ENCODE data around the gene FOXP1. TPM values are rescaled to one million over a fixed set of nuclear protein-coding genes. Genes with fewer than 3 reads are reported as not detected.

The FOXP1 gene
- total and polyA plus RNA-seq, 12 donors: 4.8 to 56.0 (median 43.8) TPM

DNA sequence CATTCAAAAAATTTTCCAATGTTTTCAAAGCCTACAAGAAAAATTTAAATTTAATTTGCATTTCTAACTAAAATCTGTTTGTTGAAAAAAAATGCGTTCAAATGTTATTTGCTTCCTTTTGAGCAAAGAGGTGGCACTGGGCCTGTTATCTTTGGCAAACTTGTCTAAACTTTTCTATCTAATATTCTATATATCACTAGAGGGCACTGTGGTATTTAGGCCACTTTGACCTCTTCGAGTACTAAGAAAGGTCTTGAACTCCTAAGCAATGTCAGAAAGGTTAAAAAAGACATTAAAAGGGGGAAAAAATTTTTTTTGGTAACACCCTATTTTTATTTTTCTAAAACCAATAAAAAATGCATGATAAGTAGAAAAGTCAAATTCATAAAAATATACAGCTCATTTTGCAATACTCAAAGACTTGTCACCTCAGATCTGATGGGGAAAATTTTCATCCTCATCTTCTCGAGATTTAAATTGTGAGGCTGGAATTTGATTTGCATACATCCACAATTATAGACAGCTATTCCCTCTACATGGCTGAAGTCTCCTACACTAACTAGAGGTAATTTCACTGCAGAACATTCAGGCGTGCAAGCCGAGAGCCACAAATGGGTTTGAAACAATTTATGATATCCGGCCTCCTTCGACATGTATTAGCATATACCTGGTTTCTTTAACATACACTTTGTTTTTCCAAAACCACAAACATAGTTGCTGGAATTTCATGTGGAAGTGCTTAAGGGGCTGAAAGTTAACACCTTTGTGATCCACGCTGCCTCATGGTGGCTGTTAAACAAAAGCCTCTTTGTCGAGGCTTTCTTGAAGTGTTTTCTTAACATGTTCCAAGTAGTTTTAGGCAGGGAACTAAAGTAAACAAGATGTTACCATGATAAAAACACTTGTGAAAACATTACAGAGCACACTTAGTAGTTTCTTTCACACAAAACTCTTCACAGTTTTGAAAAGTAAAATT, 576.4 kb downstream of the FOXP1 start:
- intact Hi-C loops (cut with DNase I): loop anchor here in 8 of 10 donors (2.0 to 10.0 kb wide), 10 partner anchors 58 to 580 kb away; partner anchors contain the start of gene FOXP1 (in 5 of the 8)
- Histone ChIP-seq H3K27ac (peak overlapping the region in 8 of 10 donors; percentile 16 to 59 (median 40)), H3K4me3 (no peak overlapping the region), H3K9me3 (no peaks in the 10 kb centered on the region), H3K36me3 (peaks cover 0 to 10% (median 0%) of the 10 kb centered on the region in 9 donors), H3K27me3 (no peaks in the 10 kb centered on the region), H3K4me1 (peaks cover 3 to 86% (median 55%) of the 10 kb centered on the region in 9 donors)
- 49 to 54% methylated on average over 9 of the region's 9 CpGs for WGBS, 2 donors
- no peak for DNase-seq
- TF ChIP-seq, protein P1, sequence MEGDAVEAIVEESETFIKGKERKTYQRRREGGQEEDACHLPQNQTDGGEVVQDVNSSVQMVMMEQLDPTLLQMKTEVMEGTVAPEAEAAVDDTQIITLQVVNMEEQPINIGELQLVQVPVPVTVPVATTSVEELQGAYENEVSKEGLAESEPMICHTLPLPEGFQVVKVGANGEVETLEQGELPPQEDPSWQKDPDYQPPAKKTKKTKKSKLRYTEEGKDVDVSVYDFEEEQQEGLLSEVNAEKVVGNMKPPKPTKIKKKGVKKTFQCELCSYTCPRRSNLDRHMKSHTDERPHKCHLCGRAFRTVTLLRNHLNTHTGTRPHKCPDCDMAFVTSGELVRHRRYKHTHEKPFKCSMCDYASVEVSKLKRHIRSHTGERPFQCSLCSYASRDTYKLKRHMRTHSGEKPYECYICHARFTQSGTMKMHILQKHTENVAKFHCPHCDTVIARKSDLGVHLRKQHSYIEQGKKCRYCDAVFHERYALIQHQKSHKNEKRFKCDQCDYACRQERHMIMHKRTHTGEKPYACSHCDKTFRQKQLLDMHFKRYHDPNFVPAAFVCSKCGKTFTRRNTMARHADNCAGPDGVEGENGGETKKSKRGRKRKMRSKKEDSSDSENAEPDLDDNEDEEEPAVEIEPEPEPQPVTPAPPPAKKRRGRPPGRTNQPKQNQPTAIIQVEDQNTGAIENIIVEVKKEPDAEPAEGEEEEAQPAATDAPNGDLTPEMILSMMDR (IDR thresholded peaks at IDR 0.05): peak; percentile 10 to 76 (median 58)
- ATAC-seq: peak in 7 of 8 donors; percentile 48 to 82 (median 66)

DNA sequence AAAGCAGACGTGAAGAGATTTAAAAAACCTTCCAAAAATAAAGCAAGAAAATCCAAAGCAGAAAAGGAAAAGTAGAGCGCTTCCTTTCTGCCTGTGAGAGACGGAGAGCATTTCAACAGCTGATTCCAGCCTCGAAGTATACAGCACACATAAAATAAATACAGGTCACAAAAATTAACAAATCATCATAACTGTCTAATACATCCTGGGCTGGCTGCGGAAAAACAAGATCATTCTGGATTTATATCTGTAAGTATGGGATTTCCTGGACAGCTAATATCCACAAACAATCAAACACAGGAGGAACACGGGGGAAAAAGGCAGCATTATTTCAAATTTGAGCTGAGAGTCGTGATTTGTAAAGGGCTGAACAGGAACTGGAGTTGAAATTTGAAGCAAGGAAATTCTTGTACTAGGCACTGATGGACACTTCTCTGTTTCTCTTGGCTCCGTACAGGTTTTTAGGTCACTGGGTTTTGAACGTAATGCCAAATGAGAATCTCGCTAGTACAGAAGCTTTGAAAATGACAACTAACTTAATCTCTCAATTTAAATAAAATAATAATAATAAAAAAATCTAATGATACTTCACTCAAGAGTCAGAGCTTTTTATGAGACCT, 577.7 kb downstream of the FOXP1 start:
- 38 to 46% methylated on average over 10 of the region's 10 CpGs for WGBS, 2 donors
- Histone ChIP-seq H3K4me3 (peak overlapping the region in 1 of 10 donors; percentile 4), H3K36me3 (peaks cover 0 to 18% (median 0%) of the 10 kb centered on the region in 9 donors), H3K27me3 (no peaks in the 10 kb centered on the region), H3K9me3 (no peaks in the 10 kb centered on the region), H3K4me1 (peaks cover 3 to 86% (median 53%) of the 10 kb centered on the region in 9 donors), H3K27ac (peak overlapping the region in 7 of 10 donors; percentile 18 to 59 (median 45))
- no peak for DNase-seq
- ATAC-seq: peak in 6 of 8 donors; percentile 13 to 62 (median 32)
- TF ChIP-seq, protein P1 (IDR thresholded peaks at IDR 0.05): no peak
- intact Hi-C loops (cut with DNase I): loop anchor here in 8 of 10 donors (2.0 to 10.0 kb wide), 10 partner anchors 59 to 581 kb away; partner anchors contain the start of gene FOXP1 (in 5 of the 8)

DNA sequence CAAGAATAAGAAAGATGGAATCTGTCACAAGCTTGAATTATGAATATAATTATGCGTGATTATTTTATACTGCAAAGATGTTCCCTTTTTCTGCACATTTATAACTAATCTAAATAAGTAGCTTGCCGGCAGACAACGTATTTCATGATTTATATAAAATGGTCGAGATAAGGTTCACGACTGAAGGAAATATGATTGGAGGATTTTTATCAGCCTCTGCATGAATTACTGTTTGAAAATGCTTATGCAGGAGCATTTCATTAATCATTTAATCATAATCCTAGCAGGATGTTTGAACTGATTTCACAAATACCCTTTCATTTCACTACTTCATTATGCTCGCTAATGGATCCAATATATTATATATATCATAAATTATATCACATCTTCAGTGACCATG, 580.0 kb downstream of the FOXP1 start:
- Histone ChIP-seq H3K9me3 (no peaks in the 10 kb centered on the region), H3K4me1 (peaks cover 3 to 92% (median 47%) of the 10 kb centered on the region in 9 donors), H3K27ac (no peak overlapping the region), H3K4me3 (no peak overlapping the region), H3K36me3 (peaks cover 0 to 40% (median 5%) of the 10 kb centered on the region in 9 donors), H3K27me3 (no peaks in the 10 kb centered on the region)
- WGBS, 2 donors: 77 to 84% methylated on average over 6 of the region's 6 CpGs
- intact Hi-C loops (cut with DNase I): loop anchor here in 7 of 10 donors (10.0 kb wide), 4 partner anchors 61 to 581 kb away; partner anchors contain the start of gene FOXP1 (in 4 of the 7)
- no peak for DNase-seq
- no peak for ATAC-seq
- TF ChIP-seq, protein P1 (IDR thresholded peaks at IDR 0.05): no peak

DNA sequence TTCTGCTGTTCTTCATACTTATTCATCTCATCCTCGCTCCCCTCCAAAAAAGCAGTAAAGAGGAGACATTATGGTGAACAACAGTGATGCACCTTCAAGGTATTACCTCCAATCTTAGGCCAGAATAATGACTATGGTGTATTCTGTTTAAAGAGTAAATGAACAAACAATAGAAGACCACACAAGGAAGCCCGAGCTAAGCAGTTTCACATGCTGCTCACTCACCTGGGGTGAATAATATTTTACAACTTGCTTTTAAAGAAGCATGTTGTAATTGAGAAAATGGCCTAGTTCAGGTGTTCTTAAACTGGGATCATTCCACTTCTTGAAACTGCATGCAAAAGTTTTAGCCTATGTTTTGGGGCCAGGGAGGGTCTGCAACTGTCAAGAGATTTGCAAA, 581.2 kb downstream of the FOXP1 start:
- DNase-seq (no peak), ATAC-seq (no peak)
- intact Hi-C loops (cut with DNase I): loop anchor here in 7 of 10 donors (10.0 kb wide), 4 partner anchors 63 to 583 kb away; partner anchors contain the start of gene FOXP1 (in 4 of the 7)
- Histone ChIP-seq H3K4me3 (no peak overlapping the region), H3K9me3 (no peaks in the 10 kb centered on the region), H3K27me3 (no peaks in the 10 kb centered on the region), H3K36me3 (peaks cover 0 to 52% (median 6%) of the 10 kb centered on the region in 9 donors), H3K4me1 (peaks cover 3 to 80% (median 35%) of the 10 kb centered on the region in 9 donors), H3K27ac (no peak overlapping the region)
- TF ChIP-seq, protein P1 (IDR thresholded peaks at IDR 0.05): no peak
- WGBS, 2 donors: 96 to 97% methylated on average over 2 of the region's 2 CpGs

Measured in heart right ventricle (tissue), 16 donors.